HG02678 (cell line): ENCODE data around the gene USH2A.

Source experiments
- ATAC-seq: cut with Tn5 transposase; IDR thresholded peaks from one replicate; pipeline ENCODE4 v1.9.1; 2021; ENCODE audit warnings: mild to moderate bottlenecking, moderate library complexity; ENCODE audit not compliant: unreplicated experiment

Gene USH2A

DNA sequence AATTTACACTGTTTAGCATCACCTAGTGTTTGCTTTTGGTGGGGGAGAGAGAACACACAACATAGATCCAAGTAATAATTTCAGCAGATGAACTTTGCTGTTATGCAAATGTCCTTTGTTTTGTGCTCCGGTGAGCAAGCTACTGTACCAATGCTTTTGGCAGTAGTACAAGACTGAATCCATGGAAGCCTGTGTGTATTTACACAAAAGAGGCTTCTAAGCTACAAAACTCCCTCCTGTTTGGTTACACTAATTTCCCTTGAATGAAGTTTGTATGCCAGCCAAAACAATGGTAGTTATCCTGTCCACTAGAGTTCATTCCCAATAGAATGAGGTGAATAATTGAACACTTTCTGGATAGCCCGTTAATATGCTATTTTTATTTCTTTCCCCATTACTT is 535.6 kb downstream of the USH2A start:
- no peak for ATAC-seq

DNA sequence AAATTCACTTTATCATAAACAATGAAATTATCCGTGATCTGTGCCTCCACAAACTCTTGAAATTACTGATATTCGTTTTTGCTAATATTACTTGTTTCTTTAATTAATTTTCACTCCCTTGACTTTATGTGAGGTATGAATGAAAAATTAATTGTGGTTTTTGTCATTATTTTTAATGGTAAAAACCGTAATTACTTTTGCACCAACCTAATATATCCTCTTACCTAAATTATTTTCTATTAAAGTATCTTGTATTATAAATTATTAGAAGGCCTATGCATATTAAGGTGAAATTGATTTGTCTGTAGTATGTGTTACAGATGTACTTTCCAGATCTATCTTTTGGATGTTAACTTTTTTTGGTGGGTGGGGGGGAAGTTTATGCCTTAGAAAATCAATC is 540.2 kb downstream of the USH2A start:
- ATAC-seq, result no peak

DNA sequence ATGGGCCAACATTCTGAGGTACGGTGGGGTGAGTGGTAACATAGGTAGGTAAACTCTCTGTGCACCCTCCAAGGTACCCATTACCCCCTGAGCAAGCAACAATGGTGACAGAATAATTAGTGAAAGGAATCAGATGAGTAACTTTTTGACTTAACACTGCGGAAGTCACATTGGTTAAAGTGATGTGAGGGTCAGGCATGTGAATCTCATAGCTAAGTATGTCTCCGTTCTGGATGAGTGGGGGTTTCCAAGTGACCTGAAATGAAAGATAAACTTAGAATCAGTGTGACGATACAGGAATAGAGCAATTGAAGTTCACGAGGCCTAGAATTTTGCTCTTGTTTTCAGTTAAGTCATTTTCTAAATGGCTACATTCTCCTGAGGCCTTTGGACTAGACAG is 544.4 kb downstream of the USH2A start:
- ATAC-seq, result no peak

DNA sequence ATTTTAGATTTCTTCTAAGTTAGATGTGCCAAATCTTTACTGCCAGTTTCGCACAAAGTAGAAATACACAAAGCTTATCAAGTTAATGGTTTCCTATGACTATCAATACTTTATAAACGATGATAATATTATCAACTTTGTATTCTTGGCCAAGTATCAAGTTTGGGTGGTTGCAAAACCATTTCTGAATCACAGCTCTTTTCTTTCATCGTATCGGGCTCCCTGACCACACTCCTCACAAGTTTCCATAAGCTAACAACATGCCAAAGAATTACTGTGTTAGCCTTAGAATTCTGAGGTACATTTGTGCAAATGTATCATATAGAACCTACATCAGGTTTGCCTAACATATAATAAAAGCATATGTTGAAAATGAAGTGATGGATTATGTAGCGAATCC is 545.1 kb downstream of the USH2A start:
- no peak for ATAC-seq

DNA sequence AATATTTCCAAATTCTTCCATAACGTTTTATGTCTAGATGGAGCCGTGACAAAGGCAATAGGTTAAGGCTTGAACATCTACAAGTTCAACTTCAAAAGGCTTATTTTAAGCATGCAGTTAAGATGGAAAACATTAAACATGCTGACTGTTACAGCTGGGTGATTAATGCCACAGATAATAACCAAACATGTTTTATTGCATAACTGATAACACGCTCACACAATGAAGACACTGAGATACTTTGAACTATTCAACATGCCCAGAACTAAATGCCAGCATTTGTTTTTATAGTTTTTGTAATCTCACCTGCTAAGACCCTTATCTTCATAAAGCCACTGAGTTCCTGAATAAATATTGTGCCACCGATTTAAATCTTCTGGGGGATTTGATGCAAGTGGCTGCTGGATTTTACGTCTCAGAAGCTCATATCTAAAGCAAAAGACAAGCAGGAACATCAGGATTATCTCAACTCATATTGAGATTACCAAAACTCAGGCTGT is 545.7 kb downstream of the USH2A start:
- no peak for ATAC-seq

DNA sequence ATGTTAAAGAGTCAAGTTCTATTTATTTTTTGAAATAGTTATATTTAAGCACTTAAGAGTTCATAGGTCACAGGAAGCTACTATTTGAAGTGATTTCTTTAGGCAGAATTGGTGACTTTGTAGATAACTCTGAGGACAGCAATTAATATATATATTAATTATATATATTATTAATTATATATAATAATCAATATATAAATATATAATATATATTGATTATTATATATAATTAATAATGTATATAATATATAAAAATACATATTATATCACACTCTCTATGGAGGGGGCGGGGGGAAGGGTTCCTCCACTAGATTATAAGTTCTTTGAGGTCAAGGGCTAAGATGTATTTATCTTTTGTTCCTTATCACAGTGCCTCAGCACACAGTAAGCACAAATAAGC is 547.5 kb downstream of the USH2A start:
- no peak for ATAC-seq

DNA sequence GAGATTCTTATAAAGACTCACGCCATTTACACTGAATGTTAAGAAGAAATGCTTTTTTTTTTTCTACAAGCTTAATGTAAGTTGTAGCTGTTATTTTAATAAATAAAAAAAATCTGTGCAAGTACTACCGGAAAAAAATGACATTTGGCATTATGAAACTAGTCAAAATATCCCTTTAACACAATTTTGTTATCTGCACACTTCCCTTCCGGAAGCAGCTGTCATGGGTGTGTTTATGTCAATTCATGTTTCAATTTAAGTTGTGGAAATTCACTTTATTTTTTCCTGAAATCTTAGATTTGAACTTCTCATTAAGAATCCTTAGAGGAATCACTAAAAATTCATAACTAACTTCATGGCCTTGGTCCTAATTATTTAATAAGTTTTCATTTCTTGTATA is 548.0 kb downstream of the USH2A start:
- ATAC-seq, result no peak

DNA sequence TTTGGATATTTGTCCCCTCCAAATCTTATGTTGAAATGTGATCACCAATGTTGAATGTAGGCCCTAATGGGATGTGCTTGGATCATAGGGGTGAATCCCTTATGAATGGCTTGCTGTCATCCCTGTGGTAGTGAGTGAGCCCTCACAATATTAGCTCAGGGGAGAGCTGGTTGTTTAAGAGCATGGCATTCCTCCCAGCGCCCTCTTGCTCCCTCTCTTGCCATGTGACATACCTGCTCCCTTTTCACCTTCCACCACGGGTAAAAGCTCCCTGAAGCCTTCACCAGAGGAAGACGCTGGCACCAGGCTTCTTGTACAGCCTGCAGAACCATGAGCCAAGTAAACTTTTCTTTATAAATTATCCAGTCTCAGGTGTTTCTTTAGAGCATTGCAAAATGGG is 550.6 kb downstream of the USH2A start:
- ATAC-seq, result no peak

DNA sequence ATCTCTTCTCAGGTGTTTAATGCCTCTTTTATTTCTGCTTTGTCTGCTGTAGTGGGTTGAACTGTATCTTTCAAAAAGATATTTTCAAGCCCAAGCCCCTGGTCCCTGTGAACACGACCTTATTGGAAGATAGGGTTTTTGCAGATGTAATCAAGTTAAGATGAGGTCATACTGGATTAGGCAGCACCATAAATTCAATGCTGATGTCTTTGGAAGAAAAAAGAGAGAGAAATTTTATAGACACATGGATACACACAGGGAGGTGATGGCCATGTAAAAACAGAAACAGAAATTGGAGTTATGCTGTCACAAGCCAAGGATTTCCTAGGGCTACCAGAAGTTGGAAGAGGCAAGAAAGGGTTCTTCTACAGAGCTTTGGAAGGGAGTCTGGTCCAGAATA is 554.7 kb downstream of the USH2A start:
- no peak for ATAC-seq

DNA sequence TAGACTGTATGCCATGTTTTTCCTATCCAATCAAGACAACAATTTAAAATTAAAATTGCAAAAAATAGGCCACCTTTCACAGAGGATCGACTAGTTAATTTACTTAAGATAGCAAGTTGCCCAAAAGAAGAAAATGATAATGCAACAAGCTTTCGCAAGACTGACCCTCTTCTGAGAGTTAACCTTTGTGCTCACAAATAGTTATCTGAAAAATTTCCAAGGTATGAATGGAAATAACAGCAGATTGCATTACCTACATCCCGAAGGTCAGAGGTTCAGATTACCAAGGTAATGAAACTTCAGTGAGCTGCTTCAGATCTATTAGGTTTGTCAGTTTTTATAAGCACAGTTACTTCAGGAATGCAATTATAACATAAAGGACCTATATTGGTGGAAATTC is 558.2 kb downstream of the USH2A start:
- ATAC-seq, result no peak

DNA sequence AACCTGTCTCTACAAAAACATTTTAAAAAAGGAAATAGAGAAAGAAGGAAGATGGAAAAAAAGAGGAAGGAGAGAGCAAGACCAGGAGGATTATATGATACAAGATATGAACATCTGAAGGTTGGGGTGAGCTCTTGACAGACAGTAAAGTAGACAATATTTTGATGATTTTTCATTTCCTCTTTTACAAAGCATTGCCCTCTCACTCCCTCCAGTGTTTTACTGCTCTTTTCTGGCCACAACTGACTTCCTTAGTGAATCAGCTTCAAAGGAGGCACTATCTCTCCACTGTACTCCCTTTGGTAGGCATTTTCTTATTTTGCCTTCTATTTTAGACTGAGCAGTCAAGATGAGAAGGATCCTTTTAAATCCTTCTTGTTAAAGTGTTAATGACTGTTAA is 559.5 kb downstream of the USH2A start:
- ATAC-seq, result no peak

DNA sequence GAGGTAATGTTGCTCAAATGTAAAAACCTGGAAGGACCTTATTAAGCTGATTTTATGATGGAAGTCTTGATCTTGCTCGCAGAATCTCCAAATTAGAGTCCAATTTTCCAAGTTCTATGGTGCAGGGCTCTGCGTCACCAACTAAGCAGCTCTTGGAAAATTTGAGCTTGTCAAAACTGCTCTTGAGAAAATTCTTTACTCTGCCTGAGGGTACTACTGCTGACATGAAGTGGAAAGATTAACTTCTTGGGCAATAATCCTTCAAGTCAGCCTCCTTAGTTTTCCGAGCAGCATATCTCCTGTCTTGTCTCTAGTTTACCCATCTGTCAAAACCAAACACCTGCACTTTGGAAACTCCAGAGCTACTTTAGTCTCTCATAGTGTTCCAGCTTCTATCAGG is 562.4 kb downstream of the USH2A start:
- ATAC-seq, result no peak

DNA sequence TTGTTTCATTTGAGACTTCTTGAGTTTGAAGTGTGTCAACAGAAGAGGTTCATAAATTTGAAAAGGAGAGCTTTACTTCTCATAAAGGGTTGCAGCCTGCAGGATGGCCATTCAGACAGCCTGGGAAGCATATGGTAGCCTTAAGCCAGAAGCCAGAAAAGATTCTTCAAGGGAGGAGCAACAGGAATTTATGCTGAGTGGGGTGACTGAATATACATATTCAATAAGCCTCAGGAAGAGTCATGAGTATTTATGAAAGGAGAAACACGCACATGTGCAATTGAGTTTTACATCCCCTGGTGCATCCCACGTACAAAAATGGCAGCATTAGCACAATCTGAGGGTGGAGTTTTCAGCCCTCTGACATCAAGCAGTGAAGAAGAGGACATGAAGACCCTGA is 565.9 kb downstream of the USH2A start:
- ATAC-seq, result no peak

DNA sequence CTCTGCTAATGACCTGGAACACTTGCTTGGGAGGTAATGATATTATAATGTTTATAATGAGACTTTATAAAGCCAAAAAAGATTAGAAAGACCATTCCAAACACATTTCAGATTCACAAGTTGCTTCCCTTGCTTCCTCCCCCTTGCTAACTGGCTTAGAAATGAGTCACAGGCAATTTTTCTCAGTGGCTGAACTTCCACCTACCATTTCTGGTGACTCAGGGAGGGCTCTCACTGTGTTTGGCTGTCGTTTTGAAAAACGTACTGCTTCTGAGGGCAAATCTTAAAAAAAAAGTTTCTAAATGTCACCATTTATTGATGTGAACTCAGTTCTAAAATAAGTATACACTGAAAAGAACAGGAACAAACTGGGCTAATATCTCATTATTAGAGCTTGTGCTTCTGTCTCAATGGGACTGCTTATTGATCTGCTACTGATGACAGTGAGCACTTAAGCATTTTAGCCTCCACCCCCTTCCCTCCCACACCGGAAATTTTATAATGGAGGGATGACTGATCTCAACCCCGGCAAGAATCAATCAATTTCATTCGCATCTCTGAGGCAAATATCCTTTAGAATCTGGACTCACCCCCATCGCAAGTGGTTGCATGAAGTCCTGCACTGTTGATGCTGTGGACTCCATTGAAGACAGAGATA is 577.9 kb downstream of the USH2A start:
- no peak for ATAC-seq

DNA sequence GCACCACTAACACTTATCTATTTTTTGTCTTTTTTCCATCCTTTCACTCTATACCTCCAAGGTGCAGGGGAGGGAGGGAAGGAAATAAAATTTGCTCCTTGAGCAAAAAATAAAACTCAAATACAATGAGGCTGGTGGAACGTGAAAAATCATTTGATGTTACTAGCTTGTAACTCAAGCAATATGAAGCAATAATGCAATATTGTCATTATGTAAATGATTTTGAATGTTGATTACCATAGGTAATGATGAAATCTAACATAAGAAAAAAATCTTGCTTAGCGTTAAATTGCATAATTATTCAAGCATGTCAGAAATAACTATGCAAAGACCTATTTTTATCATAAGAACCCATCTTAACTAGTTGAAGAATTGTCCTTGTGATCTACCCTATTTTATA is 578.5 kb downstream of the USH2A start:
- ATAC-seq, result no peak

DNA sequence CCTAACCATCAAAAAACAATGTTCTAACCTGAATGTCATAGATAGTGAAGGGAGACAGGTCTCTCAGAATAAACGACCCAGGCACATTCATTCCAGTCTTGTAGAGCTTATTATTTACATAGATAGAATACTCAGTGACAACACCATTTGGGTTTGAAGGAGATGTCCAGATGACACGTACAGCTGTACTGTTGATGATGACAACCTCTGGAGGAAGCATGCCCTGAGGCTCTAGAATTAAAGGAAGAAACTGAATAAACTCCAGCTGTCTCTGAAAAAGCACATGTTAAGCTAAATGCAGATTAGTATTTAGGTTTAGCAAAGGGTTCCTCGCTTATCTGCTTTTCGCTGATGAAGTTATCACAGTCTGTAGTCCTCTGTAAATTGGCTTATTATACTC is 579.0 kb downstream of the USH2A start:
- ATAC-seq, result no peak

DNA sequence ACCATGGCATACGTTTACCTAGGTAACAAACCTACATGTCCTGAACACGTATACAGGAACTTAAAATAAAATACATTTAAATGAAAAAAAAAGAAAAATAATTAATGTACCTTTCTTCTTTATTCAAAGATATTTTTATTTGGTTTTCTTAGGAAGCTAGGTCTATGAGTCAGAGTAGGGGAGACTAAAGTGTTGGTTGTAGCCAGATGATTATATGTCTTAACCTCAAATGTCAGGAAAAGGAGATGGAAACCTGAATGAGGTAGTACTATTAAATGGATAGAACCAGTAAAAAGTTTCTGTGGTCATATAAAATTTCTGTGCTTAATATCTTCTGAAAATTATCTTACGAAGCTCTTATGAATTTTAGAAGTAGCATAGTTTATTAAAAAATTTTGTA is 580.3 kb downstream of the USH2A start:
- ATAC-seq, result no peak

DNA sequence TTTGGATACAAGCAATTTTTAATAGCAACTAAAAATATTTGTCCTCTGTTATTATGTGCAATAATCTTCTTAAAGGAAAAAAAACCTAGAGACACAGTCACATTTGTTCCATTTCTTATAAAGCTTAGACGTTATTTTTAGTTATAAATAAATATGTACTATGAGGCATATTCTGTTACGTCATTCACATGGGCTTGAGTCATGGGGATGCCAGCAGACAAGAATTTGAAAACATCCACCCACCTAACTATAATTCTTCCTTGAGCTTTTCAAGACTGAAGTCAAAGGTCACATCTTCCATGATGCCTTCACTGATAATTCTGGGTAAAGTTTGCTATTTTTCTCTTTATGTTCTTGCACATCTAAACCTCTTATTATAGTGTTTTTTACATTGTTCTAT is 587.3 kb downstream of the USH2A start:
- no peak for ATAC-seq

DNA sequence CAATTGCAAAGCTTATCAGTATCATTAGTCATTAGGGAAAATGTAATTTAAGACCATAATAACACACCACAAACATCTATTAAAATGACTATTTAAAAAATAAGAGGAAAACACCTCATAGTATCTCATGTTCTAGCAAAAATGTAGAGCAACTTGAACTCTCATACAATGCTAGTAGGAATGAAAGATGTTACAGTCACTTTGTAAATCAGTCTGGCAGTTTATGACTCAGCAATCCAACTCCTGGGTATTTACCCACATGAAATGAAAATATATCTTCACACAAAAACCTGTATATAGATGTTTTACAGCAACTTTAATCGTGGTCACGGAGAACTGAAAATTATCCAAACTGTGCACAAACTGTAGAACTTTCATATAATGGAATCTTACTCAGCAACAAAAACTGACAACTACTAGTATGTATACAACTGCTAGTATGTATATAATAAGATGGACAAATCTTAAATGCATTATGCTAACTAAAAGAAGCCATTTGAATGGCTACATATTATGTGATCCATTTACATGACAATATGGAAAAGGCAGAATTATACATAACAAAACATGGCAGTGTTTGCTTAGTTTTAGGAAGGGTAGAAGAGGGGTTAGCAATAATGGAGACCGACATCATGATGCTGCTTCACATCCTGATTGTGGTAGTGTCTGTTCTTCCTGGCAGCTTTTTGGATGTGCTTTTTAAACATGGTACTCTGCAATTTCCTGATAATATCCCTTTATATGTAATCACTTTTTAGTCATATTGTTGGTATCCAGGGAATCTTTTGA is 589.1 kb downstream of the USH2A start:
- ATAC-seq, result no peak

DNA sequence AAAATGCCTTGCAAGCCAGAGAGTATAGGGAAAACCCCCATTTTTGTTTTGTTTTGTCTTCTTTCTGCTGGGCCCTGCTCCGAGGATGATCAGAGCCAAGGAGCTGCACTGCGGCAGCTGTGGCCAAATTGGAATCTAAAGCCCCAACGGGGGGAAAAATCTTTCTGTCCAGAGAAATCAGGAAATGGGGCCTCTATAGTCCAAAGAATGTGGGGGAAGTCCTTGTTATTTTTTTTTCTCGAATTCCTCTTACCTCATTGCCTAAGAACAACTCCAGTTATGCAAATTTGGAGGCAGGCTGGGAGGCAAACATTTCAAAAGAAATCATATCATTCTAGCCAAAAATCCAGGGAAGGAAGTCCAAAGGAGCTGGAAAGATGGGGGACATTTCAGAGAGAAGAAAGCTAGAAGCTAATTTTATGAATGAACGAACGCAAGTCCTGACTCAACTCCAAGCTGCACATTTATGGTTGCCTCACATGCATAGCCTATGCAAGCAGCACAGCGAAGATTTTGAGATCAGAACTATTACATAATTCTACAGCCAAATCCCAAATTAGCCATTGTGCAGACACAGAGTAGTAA is 592.9 kb downstream of the USH2A start:
- no peak for ATAC-seq

DNA sequence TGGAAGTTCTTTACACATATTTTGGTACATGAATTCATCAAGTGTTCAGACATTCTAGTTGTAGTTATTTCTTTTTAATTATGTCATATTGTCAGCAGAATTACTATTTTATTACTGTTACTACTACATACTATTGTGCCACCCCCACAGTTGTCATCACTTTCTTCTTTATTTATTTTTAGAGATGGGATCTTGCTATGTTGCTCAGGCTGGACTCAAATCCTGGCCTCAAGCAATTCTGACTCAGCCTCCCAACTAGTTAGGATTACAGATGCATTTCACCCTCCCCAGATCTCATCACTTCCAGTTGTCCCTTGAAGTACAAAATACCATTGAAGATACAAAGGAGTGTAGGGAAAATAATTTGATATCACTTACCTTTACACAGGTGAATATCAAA is 598.2 kb downstream of the USH2A start:
- no peak for ATAC-seq

DNA sequence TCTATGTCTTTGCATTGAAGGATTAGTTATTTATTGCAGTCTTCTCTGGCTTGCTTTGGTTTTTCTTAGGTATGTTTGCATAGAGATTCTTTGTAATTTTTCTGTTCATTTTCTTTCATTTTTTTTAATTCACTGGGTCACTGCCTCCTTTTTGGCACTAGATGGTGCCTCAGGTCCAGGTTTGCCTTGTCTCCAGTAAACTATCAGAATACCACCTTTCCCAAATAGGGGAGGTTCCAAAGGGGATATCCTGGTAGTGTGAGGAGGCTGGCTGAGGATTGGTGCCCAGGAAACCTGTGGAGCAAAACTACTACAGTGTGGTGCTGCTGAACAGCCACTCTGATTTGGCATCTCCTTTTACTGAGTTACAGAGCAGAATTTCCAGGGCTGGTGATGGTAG is 599.0 kb downstream of the USH2A start:
- no peak for ATAC-seq
